Stomach (tissue), 4 donors: Measurements from ENCODE around the gene MAGI1.

Source experiments
- CTCF ChIP-seq, 7 experiments: fragments of 450-650 bp in 4 of 7; fragments of 200-600 bp in 3 of 7; sonication (generic) in 3 of 7; IDR thresholded peaks; one replicate each; pipeline ENCODE4 v1.5.1; 2016 to 2019; ENCODE audit warnings: antibody characterized with exemption in 7 of 7, control low read depth in 2 of 7, mild to moderate bottlenecking in 1 of 7
- POLR2AphosphoS5 ChIP-seq, 3 donors: sonication (generic); formaldehyde crosslinking; IDR thresholded peaks; one replicate each; pipeline ENCODE4 v1.6.1; 2016; ENCODE audit warnings: antibody characterized with exemption in 3 of 3

GRCh38 chr3:65689436-65689835 is 349.3 kb downstream of the MAGI1 start:
- no peak for TF ChIP-seq CTCF (IDR thresholded peaks at IDR 0.05)
- no peak for TF ChIP-seq POLR2AphosphoS5 (IDR thresholded peaks at IDR 0.05)
